ENCODE measurements around the gene CHRNA1. TPM values are rescaled to one million over a fixed set of nuclear protein-coding genes. Genes with fewer than 3 reads are reported as not detected.
A peak's percentile ranks its signal among the peaks of the same experiment; 100 is the strongest.

CHRNA1 gene
- total RNA-seq, 6 donors from 2014 or later = 0.17 TPM; not detected in 5

DNA sequence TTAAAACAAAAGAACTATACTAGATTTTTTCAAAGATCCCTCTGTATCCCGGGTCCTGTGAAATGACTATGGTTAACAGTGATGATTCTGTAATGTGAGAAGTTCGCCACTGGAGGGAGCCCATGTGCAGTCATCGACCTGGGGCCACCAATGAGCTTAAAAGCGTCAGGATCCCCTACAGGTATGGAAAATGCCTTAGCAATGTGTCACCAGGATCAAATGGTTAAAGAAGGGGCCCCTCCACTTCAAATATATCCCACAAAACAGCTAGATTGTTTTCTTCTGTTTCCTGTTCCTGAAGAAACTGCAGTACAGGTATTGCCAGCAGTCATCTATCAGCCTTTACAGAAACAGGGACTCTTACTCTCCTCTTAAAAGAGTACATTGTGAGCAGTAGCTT, 15.3 kb downstream of the CHRNA1 start:
- Histone ChIP-seq H3K27ac (no peak overlapping the region), H3K4me3 (no peak overlapping the region), H3K36me3 (no peaks in the 10 kb centered on the region), H3K9me3 (no peaks in the 10 kb centered on the region), H3K27me3 (no peaks in the 10 kb centered on the region), H3K4me1 (no peaks in the 10 kb centered on the region)
- DNase-seq (peak in 1 of 2 donors; percentile 38), ATAC-seq (ENCODE audit: low FRiP score in 2 of 2) (peak; percentile 65 to 86)
- no peak for TF ChIP-seq POLR2AphosphoS5 (IDR thresholded peaks at IDR 0.05)
- TF ChIP-seq, protein P1, sequence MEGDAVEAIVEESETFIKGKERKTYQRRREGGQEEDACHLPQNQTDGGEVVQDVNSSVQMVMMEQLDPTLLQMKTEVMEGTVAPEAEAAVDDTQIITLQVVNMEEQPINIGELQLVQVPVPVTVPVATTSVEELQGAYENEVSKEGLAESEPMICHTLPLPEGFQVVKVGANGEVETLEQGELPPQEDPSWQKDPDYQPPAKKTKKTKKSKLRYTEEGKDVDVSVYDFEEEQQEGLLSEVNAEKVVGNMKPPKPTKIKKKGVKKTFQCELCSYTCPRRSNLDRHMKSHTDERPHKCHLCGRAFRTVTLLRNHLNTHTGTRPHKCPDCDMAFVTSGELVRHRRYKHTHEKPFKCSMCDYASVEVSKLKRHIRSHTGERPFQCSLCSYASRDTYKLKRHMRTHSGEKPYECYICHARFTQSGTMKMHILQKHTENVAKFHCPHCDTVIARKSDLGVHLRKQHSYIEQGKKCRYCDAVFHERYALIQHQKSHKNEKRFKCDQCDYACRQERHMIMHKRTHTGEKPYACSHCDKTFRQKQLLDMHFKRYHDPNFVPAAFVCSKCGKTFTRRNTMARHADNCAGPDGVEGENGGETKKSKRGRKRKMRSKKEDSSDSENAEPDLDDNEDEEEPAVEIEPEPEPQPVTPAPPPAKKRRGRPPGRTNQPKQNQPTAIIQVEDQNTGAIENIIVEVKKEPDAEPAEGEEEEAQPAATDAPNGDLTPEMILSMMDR (IDR thresholded peaks at IDR 0.05) = peak; percentile 24 to 73 (median 58)
- 0 to 3% methylated on average over 4 of the region's 4 CpGs for WGBS, 2 donors

DNA sequence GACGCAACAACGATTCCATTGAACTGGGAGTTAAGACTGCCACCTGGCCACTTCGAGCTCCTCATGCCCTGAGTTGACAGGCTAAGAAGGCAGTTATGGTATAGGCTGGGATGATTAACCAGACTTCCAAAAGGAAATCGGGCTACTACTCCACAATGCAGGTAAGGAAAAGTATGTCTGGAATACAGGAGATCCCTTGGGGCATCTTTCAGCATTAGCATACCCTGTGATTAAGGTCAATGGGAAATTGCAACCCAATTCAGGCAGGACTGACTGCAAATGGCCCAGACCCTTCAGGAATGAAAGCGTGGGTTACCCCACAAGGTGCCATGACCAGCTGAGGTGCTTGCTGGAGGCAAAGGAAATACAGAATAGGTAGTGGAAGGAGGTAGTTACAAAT, 19.1 kb downstream of the CHRNA1 start:
- no peaks in the 10 kb centered on the region for H3K36me3 ChIP-seq
- H3K4me1 ChIP-seq = no peaks in the 10 kb centered on the region
- TF ChIP-seq POLR2A (IDR thresholded peaks at IDR 0.05) (no peak), POLR2AphosphoS5 (IDR thresholded peaks at IDR 0.05) (no peak), EP300 (IDR thresholded peaks at IDR 0.05) (no peak)
- TF ChIP-seq, protein P1 (IDR thresholded peaks at IDR 0.05) = no peak
- no peak overlapping the region for H3K27ac ChIP-seq
- ATAC-seq (ENCODE audit: low FRiP score in 2 of 2) (no peak), DNase-seq (no peak)
- no peaks in the 10 kb centered on the region for H3K27me3 ChIP-seq
- WGBS, 2 donors = 90 to 95% methylated on average over 5 of the region's 5 CpGs
- H3K4me3 ChIP-seq = no peak overlapping the region
- no peaks in the 10 kb centered on the region for H3K9me3 ChIP-seq

DNA sequence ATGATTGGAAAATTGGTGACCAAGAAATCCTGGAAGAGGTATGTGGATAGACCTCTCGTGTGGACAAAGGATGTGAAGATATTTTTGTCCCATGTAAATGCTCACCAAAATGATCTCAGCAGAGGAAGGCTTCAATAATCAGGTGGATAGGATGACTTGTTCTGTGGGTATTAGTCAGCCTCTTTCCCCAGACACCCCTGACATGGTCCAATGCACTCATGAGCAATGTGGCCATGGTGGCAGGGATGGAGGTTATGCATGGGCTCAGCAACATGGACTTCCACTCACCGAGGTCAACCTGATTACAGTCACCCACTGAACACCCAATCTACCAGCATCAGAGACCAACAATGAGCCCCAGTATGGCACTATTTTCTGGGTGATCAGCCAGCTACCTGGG, 20.2 kb downstream of the CHRNA1 start:
- Histone ChIP-seq H3K27me3 (no peaks in the 10 kb centered on the region), H3K27ac (no peak overlapping the region), H3K36me3 (no peaks in the 10 kb centered on the region), H3K4me3 (no peak overlapping the region), H3K9me3 (no peaks in the 10 kb centered on the region), H3K4me1 (no peaks in the 10 kb centered on the region)
- no peak for DNase-seq
- no peak for ATAC-seq (ENCODE audit: low FRiP score in 2 of 2)
- no peak for TF ChIP-seq EP300 (IDR thresholded peaks at IDR 0.05)
- no peak for TF ChIP-seq POLR2AphosphoS5 (IDR thresholded peaks at IDR 0.05)
- TF ChIP-seq POLR2A (IDR thresholded peaks at IDR 0.05) = no peak
- WGBS, 2 donors = 92 to 100% methylated on average over 1 to 2 of the region's 2 CpGs

DNA sequence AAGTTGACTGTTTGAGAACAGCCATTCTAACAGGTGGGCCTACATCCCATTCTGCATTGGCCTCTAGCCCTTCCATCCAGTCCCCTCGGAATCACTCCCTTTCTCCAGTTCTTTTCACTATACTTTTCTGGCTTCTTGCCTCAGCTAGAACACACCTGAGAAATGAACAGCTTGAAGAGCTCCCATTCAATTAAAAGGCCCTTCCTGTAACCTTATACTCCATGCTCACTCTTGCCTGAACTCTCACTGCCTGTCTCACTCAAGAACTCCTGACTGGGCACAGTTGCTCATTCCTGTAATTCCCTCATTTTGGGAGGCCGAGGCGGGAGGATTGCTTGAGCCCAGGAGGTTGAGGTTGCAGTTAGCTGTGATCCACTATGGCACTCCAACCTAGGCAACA, 23.6 kb downstream of the CHRNA1 start:
- Histone ChIP-seq H3K9me3 (no peaks in the 10 kb centered on the region), H3K27me3 (no peaks in the 10 kb centered on the region), H3K27ac (no peak overlapping the region), H3K4me3 (no peak overlapping the region), H3K36me3 (no peaks in the 10 kb centered on the region), H3K4me1 (no peaks in the 10 kb centered on the region)
- TF ChIP-seq, protein P1 (IDR thresholded peaks at IDR 0.05) = no peak
- no peak for TF ChIP-seq POLR2AphosphoS5 (IDR thresholded peaks at IDR 0.05)
- TF ChIP-seq EP300 (IDR thresholded peaks at IDR 0.05) = no peak
- no peak for TF ChIP-seq POLR2A (IDR thresholded peaks at IDR 0.05)
- ATAC-seq (ENCODE audit: low FRiP score in 2 of 2) = no peak
- WGBS, 2 donors = 83 to 95% methylated on average over 3 of the region's 3 CpGs
- no peak for DNase-seq

DNA sequence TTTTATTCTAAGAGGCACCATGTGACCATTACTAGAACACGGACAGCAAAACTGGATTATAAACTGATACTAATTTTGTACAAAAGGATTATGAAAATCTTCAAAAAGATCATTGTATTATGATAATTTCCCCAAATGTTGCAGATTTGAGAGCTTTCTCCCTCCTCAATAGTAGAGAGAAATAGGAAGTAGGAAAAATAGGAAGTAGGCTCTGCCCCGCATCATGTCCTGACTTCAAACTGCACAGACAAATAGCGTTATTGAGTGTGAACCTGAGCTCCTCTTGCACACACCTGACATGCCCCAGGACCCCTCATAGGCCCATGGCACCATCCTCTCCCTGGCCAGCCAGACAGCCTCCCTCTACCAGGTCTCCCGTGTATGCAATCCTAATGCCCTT, 25.4 kb downstream of the CHRNA1 start:
- ATAC-seq (ENCODE audit: low FRiP score in 2 of 2) = no peak
- H3K4me1 ChIP-seq = no peaks in the 10 kb centered on the region
- no peak overlapping the region for H3K4me3 ChIP-seq
- no peaks in the 10 kb centered on the region for H3K27me3 ChIP-seq
- H3K9me3 ChIP-seq = no peaks in the 10 kb centered on the region
- TF ChIP-seq POLR2AphosphoS5 (IDR thresholded peaks at IDR 0.05) (no peak), POLR2A (IDR thresholded peaks at IDR 0.05) (no peak), EP300 (IDR thresholded peaks at IDR 0.05) (no peak)
- TF ChIP-seq, protein P1 (IDR thresholded peaks at IDR 0.05) = no peak
- DNase-seq = no peak
- WGBS, 2 donors = 68 to 70% methylated on average over 4 of the region's 4 CpGs
- H3K27ac ChIP-seq = no peak overlapping the region
- no peaks in the 10 kb centered on the region for H3K36me3 ChIP-seq
